SK-N-SH (cell line): ENCODE measurements around the gene AEBP1. TPM values are rescaled to one million over a fixed set of nuclear protein-coding genes. Genes with fewer than 3 reads are reported as not detected.

Source experiments
- CTCF ChIA-PET: fragments of 300-600, 350-600 bp; formaldehyde crosslinking; extraction: SDS; loops from one replicate; lab custom pipeline; 2021; lab: Yijun Ruan, JAX
- POLR2A ChIA-PET: fragments of 350-600 bp; sonication (Branson Sonifier 250); formaldehyde crosslinking; extraction: SDS; loops from one replicate; lab custom pipeline; 2020; ENCODE audit warnings: antibody characterized with exemption, inconsistent platforms; lab: Yijun Ruan, JAX
- DNase-seq: peaks from one replicate; pipeline ENCODE4 v3.0.0; 2012
- H2AFZ ChIP-seq: fragments of 200-600 bp; sonication (generic); 2 replicates; pipeline ENCODE4 v1.8.1; 2016; ENCODE audit warnings: antibody characterized with exemption, mild to moderate bottlenecking, low read depth
- H3F3A ChIP-seq: fragments of 200-600 bp; sonication (generic); replicated peaks from 2 replicates; pipeline ENCODE3; 2016; ENCODE audit warnings: antibody characterized with exemption, mild to moderate bottlenecking; ENCODE audit not compliant: insufficient read depth
- H3K27ac ChIP-seq, 2 experiments: fragments of 200-500 bp in 1 of 2; fragments of 200-600 bp in 1 of 2; sonication (Bioruptor generic) in 1 of 2; sonication (generic), shearing (Covaris generic) in 1 of 2; 2 replicates each; pipeline versions ENCODE4 v1.5.1 to v1.6.1; 2014 to 2016; ENCODE audit warnings: low read depth in 2 of 2, inconsistent platforms in 1 of 2, low read length in 1 of 2, mild to moderate bottlenecking in 1 of 2, mixed read lengths in 1 of 2
- H3K27me3 ChIP-seq: fragments of 200-600 bp; sonication (generic), shearing (Covaris generic); 2 replicates; pipeline ENCODE4 v1.6.1; 2016; ENCODE audit warnings: mixed run types; ENCODE audit not compliant: insufficient read depth
- H3K36me3 ChIP-seq, 2 experiments: fragments of 200-500 bp in 1 of 2; fragments of 200-600 bp in 1 of 2; sonication (Bioruptor generic) in 1 of 2; sonication (generic) in 1 of 2; replicated peaks in 1 of 2; 2 replicates each; pipeline versions ENCODE3 to v1.5.1; 2014 to 2016; ENCODE audit warnings: low read length in 1 of 2, mild to moderate bottlenecking in 1 of 2; ENCODE audit not compliant: insufficient read depth in 2 of 2, control insufficient read depth in 1 of 2
- H3K4me1 ChIP-seq, 2 experiments: fragments of 200-500 bp in 1 of 2; fragments of 200-600 bp in 1 of 2; sonication (Bioruptor generic) in 1 of 2; sonication (generic), shearing (Covaris generic) in 1 of 2; 2 replicates each; pipeline versions ENCODE4 v1.5.1 to v1.6.1; 2014 to 2016; ENCODE audit warnings: low read depth in 1 of 2, low read length in 1 of 2, mixed run types in 1 of 2; ENCODE audit not compliant: insufficient read depth in 2 of 2, control insufficient read depth in 1 of 2
- H3K4me2 ChIP-seq: fragments of 200-600 bp; sonication (generic), shearing (Covaris generic); 2 replicates; pipeline ENCODE4 v1.6.1; 2017; ENCODE audit warnings: mixed run types
- H3K4me3 ChIP-seq, 2 experiments: fragments of 200-500 bp in 1 of 2; fragments of 200-600 bp in 1 of 2; sonication (Bioruptor generic) in 1 of 2; sonication (generic), shearing (Covaris generic) in 1 of 2; 2 replicates each; pipeline versions ENCODE4 v1.5.1 to v1.8.1; 2014 to 2016; ENCODE audit warnings: low read depth in 2 of 2, inconsistent platforms in 1 of 2, low read length in 1 of 2, mild to moderate bottlenecking in 1 of 2, mixed read lengths in 1 of 2, moderate library complexity in 1 of 2
- H3K79me2 ChIP-seq: fragments of 200-600 bp; sonication (generic); 2 replicates; pipeline ENCODE4 v1.8.1; 2017; ENCODE audit warnings: mild to moderate bottlenecking; ENCODE audit not compliant: insufficient read depth
- H3K9ac ChIP-seq: fragments of 200-600 bp; sonication (generic); 2 replicates; pipeline ENCODE4 v1.6.1; 2017; ENCODE audit warnings: mixed run types
- H3K9me2 ChIP-seq: fragments of 200-600 bp; sonication (generic); 2 replicates; pipeline ENCODE4 v1.6.1; 2017; ENCODE audit warnings: mixed run types
- H3K9me3 ChIP-seq: fragments of 200-600 bp; sonication (generic); 2 replicates; pipeline ENCODE4 v1.6.1; 2017; ENCODE audit warnings: mixed run types, mild to moderate bottlenecking, moderate library complexity
- H4K20me1 ChIP-seq: fragments of 200-600 bp; sonication (generic); 2 replicates; pipeline ENCODE4 v1.6.1; 2017; ENCODE audit warnings: mild to moderate bottlenecking, mixed run types; ENCODE audit not compliant: insufficient read depth
- CHD2 ChIP-seq: fragments of 150-350 bp; IDR thresholded peaks from 2 replicates; pipeline ENCODE4 v1.6.1; 2018; ENCODE audit warnings: low read length; ENCODE audit not compliant: partially characterized antibody
- EP300 ChIP-seq, 2 experiments: IDR thresholded peaks; 2 replicates each; pipeline versions ENCODE4 v1.4.0 to v1.6.1; 2012; ENCODE audit warnings: borderline replicate concordance in 1 of 2, low read depth in 1 of 2, low read length in 1 of 2
- GABPA ChIP-seq: IDR thresholded peaks from 2 replicates; pipeline ENCODE4 v1.4.0; 2012; ENCODE audit warnings: low read depth, mild to moderate bottlenecking
- GATA2 ChIP-seq: sonication (generic); formaldehyde crosslinking; IDR thresholded peaks from 2 replicates; pipeline ENCODE4 v1.5.0; 2020; ENCODE audit warnings: mild to moderate bottlenecking, missing genetic modification reagents
- JUND ChIP-seq: IDR thresholded peaks from 2 replicates; pipeline ENCODE4 v1.4.0; 2012
- MEF2A ChIP-seq: IDR thresholded peaks from 2 replicates; pipeline ENCODE4 v1.4.0; 2012; ENCODE audit warnings: low read depth, borderline replicate concordance
- NRF1 ChIP-seq: IDR thresholded peaks from 2 replicates; pipeline ENCODE4 v1.6.1; 2012; ENCODE audit warnings: low read depth, mild to moderate bottlenecking, low read length
- RFX5 ChIP-seq: IDR thresholded peaks from 2 replicates; pipeline ENCODE4 v1.6.1; 2012; ENCODE audit warnings: mild to moderate bottlenecking, improper control_type of control experiment, low read length
- RXRA ChIP-seq: IDR thresholded peaks from 2 replicates; pipeline ENCODE4 v1.4.0; 2012; ENCODE audit warnings: low read depth, mild to moderate bottlenecking, borderline replicate concordance
- SIN3A ChIP-seq: IDR thresholded peaks from 2 replicates; pipeline ENCODE4 v1.6.1; 2012; ENCODE audit warnings: low read depth, mild to moderate bottlenecking, low read length, moderate library complexity, borderline replicate concordance
- SMC3 ChIP-seq: IDR thresholded peaks from 2 replicates; pipeline ENCODE4 v1.6.1; 2012; ENCODE audit warnings: low read depth, low read length, improper control_type of control experiment
- TAF1 ChIP-seq: IDR thresholded peaks from 2 replicates; pipeline ENCODE4 v1.6.1; 2012; ENCODE audit warnings: low read depth, mild to moderate bottlenecking, low read length, moderate library complexity, borderline replicate concordance
- YY1 ChIP-seq: IDR thresholded peaks from 2 replicates; pipeline ENCODE4 v1.4.0; 2012; ENCODE audit warnings: low read depth, mild to moderate bottlenecking
- WGBS: methylation state at CpG from one replicate; pipeline ENCODE4 v1.1.6; 2017; ENCODE audit warnings: low lambda C conversion rate; 5-methylcytosine and 5-hydroxymethylcytosine counted together
- polyA plus RNA-seq, 3 experiments: library from polyadenylated mRNA; depleted of rRNA; stranded (reverse); fragments of >200 nt; gene quantifications; 2 replicates each; pipeline ENCODE4 v1.2.3, GENCODE V29; 2012
- TF ChIP-seq, protein P1 (sequence below): IDR thresholded peaks from 2 replicates; pipeline ENCODE4; 2012
- TF ChIP-seq, protein P2 (sequence below): fragments of 150-350 bp; IDR thresholded peaks from 2 replicates; pipeline ENCODE4 v1.6.1; 2017; ENCODE audit warnings: antibody characterized with exemption, low read length, low read depth, borderline replicate concordance
- TF ChIP-seq, protein P3 (sequence below): fragments of 200-600 bp; sonication (generic); IDR thresholded peaks from 2 replicates; pipeline ENCODE4 v1.6.1; 2017; ENCODE audit warnings: antibody characterized with exemption, mild to moderate bottlenecking, moderate library complexity
- TF ChIP-seq, protein P4 (sequence below): IDR thresholded peaks from 2 replicates; pipeline ENCODE4 v1.6.1; 2012; ENCODE audit warnings: mild to moderate bottlenecking, low read depth, low read length, moderate library complexity
- TF ChIP-seq, protein P5 (sequence below): IDR thresholded peaks from 2 replicates; pipeline ENCODE4 v1.4.0; 2012; ENCODE audit warnings: low read depth, borderline replicate concordance

AEBP1 gene
- polyA plus RNA-seq, 1 of the 3 experiments (the other 2 are of a cell fraction), result 105 TPM

DNA sequence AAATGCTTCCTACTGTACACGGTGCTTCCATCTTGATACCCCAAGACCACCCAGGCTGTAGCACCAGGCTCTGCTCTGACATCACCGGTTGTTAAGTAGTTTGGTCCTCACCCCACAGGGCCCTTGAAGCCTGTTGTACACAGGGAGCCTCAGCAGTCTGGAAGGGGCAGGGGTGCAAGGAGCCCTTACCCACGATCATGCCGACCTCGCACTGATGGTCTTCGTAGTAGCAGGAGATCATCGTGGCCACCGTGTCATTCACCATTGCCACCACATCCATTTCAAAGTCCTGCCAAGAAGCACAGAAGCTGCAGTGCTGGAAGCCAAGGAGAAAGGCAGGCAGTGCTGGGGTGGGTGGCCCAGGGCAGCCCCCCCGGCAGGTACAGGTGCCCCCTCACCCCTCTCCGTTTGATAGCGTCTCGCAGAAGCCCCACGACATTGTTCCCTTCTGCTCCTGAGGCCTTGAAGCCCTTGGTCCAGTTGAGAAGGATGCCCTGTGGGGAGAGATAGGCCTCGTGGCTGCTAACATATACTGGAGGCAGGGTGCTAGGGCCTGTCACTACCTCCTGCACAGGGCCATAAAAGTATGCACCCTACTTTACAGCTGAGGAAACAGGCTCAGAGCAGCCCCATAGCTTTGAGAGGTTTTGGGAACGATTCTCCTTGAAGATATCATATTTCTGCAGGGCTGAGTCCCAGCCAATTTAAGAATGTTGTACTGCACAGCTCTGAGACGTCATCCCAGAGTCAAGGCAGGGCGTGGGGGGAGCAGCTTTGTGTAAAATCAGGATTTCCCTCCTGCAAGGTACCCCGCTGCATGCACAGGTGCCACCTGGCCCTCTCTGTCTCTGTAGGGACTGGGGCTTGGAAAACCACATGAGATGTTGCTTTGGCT is 45.7 kb downstream of the AEBP1 start:
- no peaks in the 10 kb centered on the region for H3K9me3 ChIP-seq
- H4K20me1 ChIP-seq, result no peaks in the 10 kb centered on the region
- H3K36me3 ChIP-seq, result no peaks in the 10 kb centered on the region
- H3F3A ChIP-seq, result no peaks in the 10 kb centered on the region
- H3K9me2 ChIP-seq, result no peaks in the 10 kb centered on the region
- TF ChIP-seq SMC3 (no peak), RFX5 (no peak), NRF1 (no peak), TAF1 (no peak), CHD2 (no peak), JUND (no peak), GATA2 (CRISPR knock-in tag) (no peak), MEF2A (no peak), EP300 (IDR thresholded peaks at IDR 0.05; ENCODE audit: borderline replicate concordance in 1 of 2, low read depth in 1 of 2, low read length in 1 of 2) (no peak), SIN3A (no peak), GABPA (no peak), YY1 (no peak), RXRA (no peak)
- TF ChIP-seq, protein P1, sequence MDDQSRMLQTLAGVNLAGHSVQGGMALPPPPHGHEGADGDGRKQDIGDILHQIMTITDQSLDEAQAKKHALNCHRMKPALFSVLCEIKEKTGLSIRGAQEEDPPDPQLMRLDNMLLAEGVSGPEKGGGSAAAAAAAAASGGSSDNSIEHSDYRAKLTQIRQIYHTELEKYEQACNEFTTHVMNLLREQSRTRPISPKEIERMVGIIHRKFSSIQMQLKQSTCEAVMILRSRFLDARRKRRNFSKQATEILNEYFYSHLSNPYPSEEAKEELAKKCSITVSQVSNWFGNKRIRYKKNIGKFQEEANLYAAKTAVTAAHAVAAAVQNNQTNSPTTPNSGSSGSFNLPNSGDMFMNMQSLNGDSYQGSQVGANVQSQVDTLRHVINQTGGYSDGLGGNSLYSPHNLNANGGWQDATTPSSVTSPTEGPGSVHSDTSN, result no peak
- TF ChIP-seq, protein P2, sequence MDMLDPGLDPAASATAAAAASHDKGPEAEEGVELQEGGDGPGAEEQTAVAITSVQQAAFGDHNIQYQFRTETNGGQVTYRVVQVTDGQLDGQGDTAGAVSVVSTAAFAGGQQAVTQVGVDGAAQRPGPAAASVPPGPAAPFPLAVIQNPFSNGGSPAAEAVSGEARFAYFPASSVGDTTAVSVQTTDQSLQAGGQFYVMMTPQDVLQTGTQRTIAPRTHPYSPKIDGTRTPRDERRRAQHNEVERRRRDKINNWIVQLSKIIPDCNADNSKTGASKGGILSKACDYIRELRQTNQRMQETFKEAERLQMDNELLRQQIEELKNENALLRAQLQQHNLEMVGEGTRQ, result no peak
- TF ChIP-seq, protein P3, sequence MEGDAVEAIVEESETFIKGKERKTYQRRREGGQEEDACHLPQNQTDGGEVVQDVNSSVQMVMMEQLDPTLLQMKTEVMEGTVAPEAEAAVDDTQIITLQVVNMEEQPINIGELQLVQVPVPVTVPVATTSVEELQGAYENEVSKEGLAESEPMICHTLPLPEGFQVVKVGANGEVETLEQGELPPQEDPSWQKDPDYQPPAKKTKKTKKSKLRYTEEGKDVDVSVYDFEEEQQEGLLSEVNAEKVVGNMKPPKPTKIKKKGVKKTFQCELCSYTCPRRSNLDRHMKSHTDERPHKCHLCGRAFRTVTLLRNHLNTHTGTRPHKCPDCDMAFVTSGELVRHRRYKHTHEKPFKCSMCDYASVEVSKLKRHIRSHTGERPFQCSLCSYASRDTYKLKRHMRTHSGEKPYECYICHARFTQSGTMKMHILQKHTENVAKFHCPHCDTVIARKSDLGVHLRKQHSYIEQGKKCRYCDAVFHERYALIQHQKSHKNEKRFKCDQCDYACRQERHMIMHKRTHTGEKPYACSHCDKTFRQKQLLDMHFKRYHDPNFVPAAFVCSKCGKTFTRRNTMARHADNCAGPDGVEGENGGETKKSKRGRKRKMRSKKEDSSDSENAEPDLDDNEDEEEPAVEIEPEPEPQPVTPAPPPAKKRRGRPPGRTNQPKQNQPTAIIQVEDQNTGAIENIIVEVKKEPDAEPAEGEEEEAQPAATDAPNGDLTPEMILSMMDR, result no peak
- TF ChIP-seq, protein P4, sequence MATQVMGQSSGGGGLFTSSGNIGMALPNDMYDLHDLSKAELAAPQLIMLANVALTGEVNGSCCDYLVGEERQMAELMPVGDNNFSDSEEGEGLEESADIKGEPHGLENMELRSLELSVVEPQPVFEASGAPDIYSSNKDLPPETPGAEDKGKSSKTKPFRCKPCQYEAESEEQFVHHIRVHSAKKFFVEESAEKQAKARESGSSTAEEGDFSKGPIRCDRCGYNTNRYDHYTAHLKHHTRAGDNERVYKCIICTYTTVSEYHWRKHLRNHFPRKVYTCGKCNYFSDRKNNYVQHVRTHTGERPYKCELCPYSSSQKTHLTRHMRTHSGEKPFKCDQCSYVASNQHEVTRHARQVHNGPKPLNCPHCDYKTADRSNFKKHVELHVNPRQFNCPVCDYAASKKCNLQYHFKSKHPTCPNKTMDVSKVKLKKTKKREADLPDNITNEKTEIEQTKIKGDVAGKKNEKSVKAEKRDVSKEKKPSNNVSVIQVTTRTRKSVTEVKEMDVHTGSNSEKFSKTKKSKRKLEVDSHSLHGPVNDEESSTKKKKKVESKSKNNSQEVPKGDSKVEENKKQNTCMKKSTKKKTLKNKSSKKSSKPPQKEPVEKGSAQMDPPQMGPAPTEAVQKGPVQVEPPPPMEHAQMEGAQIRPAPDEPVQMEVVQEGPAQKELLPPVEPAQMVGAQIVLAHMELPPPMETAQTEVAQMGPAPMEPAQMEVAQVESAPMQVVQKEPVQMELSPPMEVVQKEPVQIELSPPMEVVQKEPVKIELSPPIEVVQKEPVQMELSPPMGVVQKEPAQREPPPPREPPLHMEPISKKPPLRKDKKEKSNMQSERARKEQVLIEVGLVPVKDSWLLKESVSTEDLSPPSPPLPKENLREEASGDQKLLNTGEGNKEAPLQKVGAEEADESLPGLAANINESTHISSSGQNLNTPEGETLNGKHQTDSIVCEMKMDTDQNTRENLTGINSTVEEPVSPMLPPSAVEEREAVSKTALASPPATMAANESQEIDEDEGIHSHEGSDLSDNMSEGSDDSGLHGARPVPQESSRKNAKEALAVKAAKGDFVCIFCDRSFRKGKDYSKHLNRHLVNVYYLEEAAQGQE, result no peak
- TF ChIP-seq, protein P5, sequence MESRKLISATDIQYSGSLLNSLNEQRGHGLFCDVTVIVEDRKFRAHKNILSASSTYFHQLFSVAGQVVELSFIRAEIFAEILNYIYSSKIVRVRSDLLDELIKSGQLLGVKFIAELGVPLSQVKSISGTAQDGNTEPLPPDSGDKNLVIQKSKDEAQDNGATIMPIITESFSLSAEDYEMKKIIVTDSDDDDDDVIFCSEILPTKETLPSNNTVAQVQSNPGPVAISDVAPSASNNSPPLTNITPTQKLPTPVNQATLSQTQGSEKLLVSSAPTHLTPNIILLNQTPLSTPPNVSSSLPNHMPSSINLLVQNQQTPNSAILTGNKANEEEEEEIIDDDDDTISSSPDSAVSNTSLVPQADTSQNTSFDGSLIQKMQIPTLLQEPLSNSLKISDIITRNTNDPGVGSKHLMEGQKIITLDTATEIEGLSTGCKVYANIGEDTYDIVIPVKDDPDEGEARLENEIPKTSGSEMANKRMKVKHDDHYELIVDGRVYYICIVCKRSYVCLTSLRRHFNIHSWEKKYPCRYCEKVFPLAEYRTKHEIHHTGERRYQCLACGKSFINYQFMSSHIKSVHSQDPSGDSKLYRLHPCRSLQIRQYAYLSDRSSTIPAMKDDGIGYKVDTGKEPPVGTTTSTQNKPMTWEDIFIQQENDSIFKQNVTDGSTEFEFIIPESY, result no peak
- H3K4me2 ChIP-seq, result no peak overlapping the region
- no peaks in the 10 kb centered on the region for H3K79me2 ChIP-seq
- no peak overlapping the region for H3K9ac ChIP-seq
- no peak overlapping the region for H3K27ac ChIP-seq
- POLR2A ChIA-PET, result no interaction called here
- CTCF ChIA-PET, result interaction anchor here (1.5 kb wide), 1 partner anchor 47 kb away, joined by 7 read pairs; no protein-coding TSS in a partner anchor
- peaks cover 0 to 12% of the 10 kb centered on the region in 2 experiments; a peak in 1 of 4 replicates for H3K4me1 ChIP-seq
- WGBS, result 81% methylated on average over 18 of the region's 18 CpGs
- no peak overlapping the region for H3K4me3 ChIP-seq
- DNase-seq, result peak; percentile 10
- no peak overlapping the region for H2AFZ ChIP-seq
- no peaks in the 10 kb centered on the region for H3K27me3 ChIP-seq
